ENCODE data around the gene TSSK3. TPM values are rescaled to one million over a fixed set of nuclear protein-coding genes. Genes with fewer than 3 reads are reported as not detected.

Gene TSSK3
- total and polyA plus RNA-seq, 4 donors: 0.37 to 1.4 (median 0.74) TPM

DNA sequence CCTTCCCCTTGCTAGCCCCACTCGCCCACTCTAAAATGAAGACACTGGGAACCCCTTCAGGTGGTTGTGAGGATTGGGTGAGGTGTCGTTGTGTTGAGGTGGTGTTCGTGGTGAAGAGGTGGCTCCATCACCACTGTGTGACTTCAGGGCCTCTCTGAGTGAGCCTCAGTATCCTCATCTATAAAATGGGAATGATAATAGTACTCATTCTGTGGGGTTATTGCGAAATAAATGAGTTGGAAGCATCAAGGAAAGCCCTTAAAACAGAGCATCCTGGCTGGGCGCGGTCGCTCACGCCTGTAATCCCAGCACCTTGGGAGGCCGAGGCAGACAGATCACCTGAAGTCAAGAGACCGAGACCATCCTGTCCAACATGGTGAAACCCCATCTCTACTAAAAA lies 19.6 kb upstream of the TSSK3 start:
- DNase-seq (no peak), ATAC-seq (ENCODE audit: insufficient read depth, low FRiP score) (no peak)
- Histone ChIP-seq H3K27me3 (ENCODE audit: control insufficient read depth in 3 of 3, insufficient read depth in 3 of 3, low read length in 2 of 3) (no peaks in the 10 kb centered on the region), H3K36me3 (ENCODE audit: control insufficient read depth in 4 of 4, insufficient read depth in 4 of 4, low read length in 4 of 4) (no peaks in the 10 kb centered on the region), H3K27ac (ENCODE audit: low read depth in 1 of 2, low read length in 1 of 2) (no peak overlapping the region), H3K4me1 (ENCODE audit: control insufficient read depth in 5 of 5, insufficient read depth in 5 of 5, low read length in 5 of 5) (peaks cover 0 to 22% (median 5%) of the 10 kb centered on the region in 5 donors), H3K9me3 (ENCODE audit: control insufficient read depth in 4 of 4, insufficient read depth in 3 of 4, low read length in 3 of 4) (no peaks in the 10 kb centered on the region), H3K9ac (ENCODE audit: insufficient read depth in 1 of 2, low read length in 2 of 2) (no peak overlapping the region), H3K4me3 (no peak overlapping the region)
- TF ChIP-seq, protein P1, sequence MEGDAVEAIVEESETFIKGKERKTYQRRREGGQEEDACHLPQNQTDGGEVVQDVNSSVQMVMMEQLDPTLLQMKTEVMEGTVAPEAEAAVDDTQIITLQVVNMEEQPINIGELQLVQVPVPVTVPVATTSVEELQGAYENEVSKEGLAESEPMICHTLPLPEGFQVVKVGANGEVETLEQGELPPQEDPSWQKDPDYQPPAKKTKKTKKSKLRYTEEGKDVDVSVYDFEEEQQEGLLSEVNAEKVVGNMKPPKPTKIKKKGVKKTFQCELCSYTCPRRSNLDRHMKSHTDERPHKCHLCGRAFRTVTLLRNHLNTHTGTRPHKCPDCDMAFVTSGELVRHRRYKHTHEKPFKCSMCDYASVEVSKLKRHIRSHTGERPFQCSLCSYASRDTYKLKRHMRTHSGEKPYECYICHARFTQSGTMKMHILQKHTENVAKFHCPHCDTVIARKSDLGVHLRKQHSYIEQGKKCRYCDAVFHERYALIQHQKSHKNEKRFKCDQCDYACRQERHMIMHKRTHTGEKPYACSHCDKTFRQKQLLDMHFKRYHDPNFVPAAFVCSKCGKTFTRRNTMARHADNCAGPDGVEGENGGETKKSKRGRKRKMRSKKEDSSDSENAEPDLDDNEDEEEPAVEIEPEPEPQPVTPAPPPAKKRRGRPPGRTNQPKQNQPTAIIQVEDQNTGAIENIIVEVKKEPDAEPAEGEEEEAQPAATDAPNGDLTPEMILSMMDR (IDR thresholded peaks at IDR 0.05; ENCODE audit: control extremely low read depth, extremely low read depth): no peak
- 92 to 95% methylated on average over 10 of the region's 10 CpGs for WGBS, 2 donors

DNA sequence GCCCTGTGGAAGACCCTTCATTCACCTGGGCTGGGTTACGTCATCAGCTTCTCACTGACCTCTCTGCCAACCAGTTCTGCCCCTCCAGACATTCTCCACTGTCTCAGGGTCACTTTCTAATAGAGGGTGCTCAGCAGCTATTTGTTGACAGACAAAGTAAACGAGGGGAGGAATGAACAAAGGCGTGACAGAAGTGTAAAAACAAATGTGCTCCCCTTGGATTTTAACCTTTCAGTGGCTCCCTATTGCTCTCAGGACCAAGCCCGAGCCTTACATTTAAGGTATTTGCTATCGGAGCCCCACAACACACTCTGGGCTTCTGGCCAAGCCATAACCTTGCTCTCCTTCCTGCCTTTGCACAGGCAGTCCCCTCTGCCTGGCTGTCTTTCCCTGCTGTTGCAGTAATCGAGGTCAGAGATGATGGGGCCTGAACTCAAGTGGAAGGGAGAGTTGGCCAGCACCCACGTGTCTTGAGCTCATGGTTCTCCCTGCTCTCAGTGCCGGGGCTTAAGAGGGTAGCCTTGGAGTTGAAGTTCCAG lies 17.0 kb upstream of the TSSK3 start:
- ATAC-seq (ENCODE audit: insufficient read depth, low FRiP score) (no peak), DNase-seq (peak; percentile 40 to 72 (median 46))
- Histone ChIP-seq H3K27me3 (ENCODE audit: control insufficient read depth in 3 of 3, insufficient read depth in 3 of 3, low read length in 2 of 3) (no peaks in the 10 kb centered on the region), H3K4me1 (ENCODE audit: control insufficient read depth in 5 of 5, insufficient read depth in 5 of 5, low read length in 5 of 5) (peaks cover 0 to 25% (median 5%) of the 10 kb centered on the region in 5 donors), H3K9me3 (ENCODE audit: control insufficient read depth in 4 of 4, insufficient read depth in 3 of 4, low read length in 3 of 4) (no peaks in the 10 kb centered on the region), H3K27ac (ENCODE audit: low read depth in 1 of 2, low read length in 1 of 2) (peak overlapping the region in 1 of 2 donors; percentile 1), H3K36me3 (ENCODE audit: control insufficient read depth in 4 of 4, insufficient read depth in 4 of 4, low read length in 4 of 4) (no peaks in the 10 kb centered on the region), H3K9ac (ENCODE audit: insufficient read depth in 1 of 2, low read length in 2 of 2) (no peak overlapping the region), H3K4me3 (no peak overlapping the region)
- TF ChIP-seq, protein P1 (IDR thresholded peaks at IDR 0.05; ENCODE audit: control extremely low read depth, extremely low read depth): no peak
- WGBS, 2 donors: 17 to 21% methylated on average over 8 of the region's 8 CpGs

DNA sequence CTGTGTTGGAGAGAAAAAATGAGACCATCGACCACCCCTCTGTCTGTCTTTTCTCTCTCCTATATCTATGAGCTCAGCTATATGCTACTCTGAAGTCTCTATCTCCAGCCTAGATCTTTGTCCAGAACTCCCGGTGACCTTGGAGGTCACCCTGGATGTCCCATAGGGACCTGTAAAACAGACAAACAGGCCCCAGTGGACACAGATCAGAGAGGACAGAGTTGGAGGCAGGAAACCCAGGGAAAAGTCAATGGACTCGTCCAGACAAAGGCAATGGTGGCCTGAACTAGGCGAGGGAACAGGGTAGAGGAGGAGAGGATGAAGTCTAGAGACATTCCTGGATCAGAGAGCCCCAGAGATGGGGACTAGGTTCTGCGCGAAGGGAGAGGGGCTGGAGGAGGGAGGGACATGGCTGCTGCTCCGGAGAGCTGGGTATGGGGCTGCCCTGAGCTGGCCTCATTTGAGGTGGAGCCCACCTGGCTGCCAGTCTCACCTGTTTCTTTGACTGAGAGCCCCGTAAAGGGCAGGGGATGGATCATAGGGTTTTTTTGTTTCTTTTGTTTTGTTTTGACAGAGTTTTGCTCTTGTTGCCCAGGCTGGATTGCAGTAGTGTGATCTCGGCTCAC lies 15.7 kb upstream of the TSSK3 start:
- Histone ChIP-seq H3K4me3 (no peak overlapping the region), H3K4me1 (ENCODE audit: control insufficient read depth in 5 of 5, insufficient read depth in 5 of 5, low read length in 5 of 5) (peaks cover 0 to 28% (median 5%) of the 10 kb centered on the region in 5 donors), H3K27ac (ENCODE audit: low read depth in 1 of 2, low read length in 1 of 2) (no peak overlapping the region), H3K9me3 (ENCODE audit: control insufficient read depth in 4 of 4, insufficient read depth in 3 of 4, low read length in 3 of 4) (no peaks in the 10 kb centered on the region), H3K9ac (ENCODE audit: insufficient read depth in 1 of 2, low read length in 2 of 2) (no peak overlapping the region), H3K36me3 (ENCODE audit: control insufficient read depth in 4 of 4, insufficient read depth in 4 of 4, low read length in 4 of 4) (no peaks in the 10 kb centered on the region), H3K27me3 (ENCODE audit: control insufficient read depth in 3 of 3, insufficient read depth in 3 of 3, low read length in 2 of 3) (no peaks in the 10 kb centered on the region)
- ATAC-seq (ENCODE audit: insufficient read depth, low FRiP score): no peak
- no peak for DNase-seq
- WGBS, 2 donors: 92% methylated on average over 9 of the region's 9 CpGs
- TF ChIP-seq, protein P1 (IDR thresholded peaks at IDR 0.05; ENCODE audit: control extremely low read depth, extremely low read depth): no peak
